HepG2 (cell line): Measurements from ENCODE around the gene SPTBN4. TPM values are rescaled to one million over a fixed set of nuclear protein-coding genes. Genes with fewer than 3 reads are reported as not detected.
A peak's percentile ranks its signal among the peaks of the same experiment; 100 is the strongest.

Experiments
- ATF7-NPFF ChIP-seq: sonication (generic); formaldehyde crosslinking; IDR thresholded peaks from 2 replicates; pipeline ENCODE4 v1.8.1; 2023; ENCODE audit warnings: mild to moderate bottlenecking, low read depth, missing genetic modification reagents, moderate library complexity
- CHCHD3 ChIP-seq: sonication (generic); formaldehyde crosslinking; IDR thresholded peaks from 2 replicates; pipeline ENCODE4 v1.8.0; 2022; ENCODE audit warnings: mild to moderate bottlenecking, missing genetic modification reagents, moderate library complexity
- DDIT3 ChIP-seq: sonication (generic); formaldehyde crosslinking; IDR thresholded peaks from 2 replicates; pipeline ENCODE4 v1.4.0; 2020; ENCODE audit warnings: mild to moderate bottlenecking, missing genetic modification reagents
- ELF3 ChIP-seq: IDR thresholded peaks from 2 replicates; pipeline ENCODE4 v1.6.1; 2016; ENCODE audit warnings: missing genetic modification reagents, missing compliant biosample characterization
- GABPA ChIP-seq, 2 experiments: IDR thresholded peaks; 2 replicates each; pipeline ENCODE4 v1.6.1; 2011 to 2016; ENCODE audit warnings: low read depth in 2 of 2, low read length in 1 of 2, missing biosample characterization in 1 of 2, missing genetic modification characterization in 1 of 2
- HOXA3 ChIP-seq: sonication (generic); formaldehyde crosslinking; IDR thresholded peaks from 2 replicates; pipeline ENCODE4 v1.5.0; 2020; ENCODE audit warnings: missing genetic modification reagents
- KLF13 ChIP-seq: sonication (generic); formaldehyde crosslinking; IDR thresholded peaks from 2 replicates; pipeline ENCODE4 v1.4.0; 2020; ENCODE audit warnings: mild to moderate bottlenecking, missing genetic modification reagents
- MBNL3 ChIP-seq: fragments of 250-450 bp; sonication (Bioruptor Pico); conservative IDR thresholded peaks from 2 replicates; pipeline ENCODE4 v1.8.0; 2022; ENCODE audit warnings: mild to moderate bottlenecking, inconsistent platforms
- NR2F2 ChIP-seq: IDR thresholded peaks from 2 replicates; pipeline ENCODE4 v1.6.1; 2012; ENCODE audit warnings: low read depth, inconsistent platforms, borderline replicate concordance
- TBX3 ChIP-seq: fragments of 450-650 bp; IDR thresholded peaks from 2 replicates; pipeline ENCODE4 v1.6.1; 2017; ENCODE audit warnings: antibody characterized with exemption, mild to moderate bottlenecking, inconsistent platforms, borderline replicate concordance
- ZFP41 ChIP-seq: sonication (generic); formaldehyde crosslinking; IDR thresholded peaks from 2 replicates; pipeline ENCODE4 v1.4.0; 2020; ENCODE audit warnings: mild to moderate bottlenecking, missing genetic modification reagents, borderline replicate concordance
- ZNF142 ChIP-seq: sonication (generic); formaldehyde crosslinking; IDR thresholded peaks from 2 replicates; pipeline ENCODE4 v1.4.0; 2020; ENCODE audit warnings: missing genetic modification reagents
- ZNF432 ChIP-seq: sonication (generic); formaldehyde crosslinking; IDR thresholded peaks from 2 replicates; pipeline ENCODE4 v1.5.0; 2020; ENCODE audit warnings: missing genetic modification reagents, mild to moderate bottlenecking, borderline replicate concordance
- ZNF597 ChIP-seq: sonication (generic); formaldehyde crosslinking; IDR thresholded peaks from 2 replicates; pipeline ENCODE4 v1.5.0; 2020; ENCODE audit warnings: missing genetic modification reagents
- ZNF646 ChIP-seq: sonication (generic); formaldehyde crosslinking; IDR thresholded peaks from 2 replicates; pipeline ENCODE4 v1.9.0; 2021; ENCODE audit warnings: mild to moderate bottlenecking, missing genetic modification reagents
- polyA plus RNA-seq, 8 experiments: library from polyadenylated mRNA; depleted of rRNA in 3 of 8; stranded (reverse) in 7 of 8; unstranded in 1 of 8; fragments of >200 nt; fragmentation: Illumina TruSeq in 4 of 8; extraction: Trizol in 4 of 8; gene quantifications; 2 replicates each; pipeline versions ENCODE4 v1.2.1 to v1.2.3, GENCODE V29; 2011 to 2016; ENCODE audit warnings: low read depth in 4 of 8, missing spikeins in 1 of 8, mixed read lengths in 1 of 8; ENCODE audit not compliant: insufficient read depth in 1 of 8
- total RNA-seq, 5 experiments: library from RNA; depleted of rRNA; stranded (reverse); fragments of >200 nt; fragmentation: Illumina TruSeq; extraction: Trizol; gene quantifications; 2 replicates each; pipeline ENCODE4 v1.2.3, GENCODE V29; 2016; ENCODE audit warnings: low read depth in 1 of 5

The SPTBN4 gene
- total and polyA plus RNA-seq, 2 of the 13 experiments (the other 11 are each of a cell fraction or from before 2014, with no cell fraction given): 0.11 TPM

GRCh38 chr19:40603389-40604170, 136.8 kb downstream of the SPTBN4 start (continued):
- TF ChIP-seq ZNF646 (CRISPR knock-in tag) (no peak), ATF7-NPFF (CRISPR knock-in tag) (peak; percentile 89), ELF3 (CRISPR knock-in tag) (peak; percentile 66; the same call in 1 of the 2 replicates), ZNF597 (CRISPR knock-in tag) (no peak), HOXA3 (CRISPR knock-in tag) (peak; percentile 89), ZFP41 (CRISPR knock-in tag) (no peak), GABPA (IDR thresholded peaks at IDR 0.05; ENCODE audit: low read depth, low read length) (no peak), GABPA (CRISPR knock-in tag; IDR thresholded peaks at IDR 0.05; ENCODE audit: low read depth) (no peak), TBX3 (peak; percentile 90), ZNF142 (CRISPR knock-in tag) (peak; percentile 70; the same call in 1 of the 2 replicates), ZNF432 (CRISPR knock-in tag) (no peak), DDIT3 (no peak), KLF13 (CRISPR knock-in tag) (no peak), MBNL3 (CRISPR knock-in tag) (no peak), NR2F2 (0 out of 2 replicates have a peak, but pooled peaks have one; percentile 66), CHCHD3 (CRISPR knock-in tag) (no peak)
